HG02759 (cell line): Measurements from ENCODE around the gene SCART1.
"Not testable (repeated sequence)": the region's sequence is repeated elsewhere in the genome, so short reads cannot be mapped to it uniquely, and the experiment has no call there.

Experiments
- ATAC-seq: cut with Tn5 transposase; IDR thresholded peaks from one replicate; pipeline ENCODE4 v1.9.1; 2021; ENCODE audit warnings: mild to moderate bottlenecking, moderate library complexity; ENCODE audit not compliant: unreplicated experiment

The SCART1 gene

GRCh38 chr10:133469205-133469604 lies 15.5 kb downstream of the SCART1 start:
- not testable (repeated sequence) for ATAC-seq

- ATAC-seq: no peak
These were observed 17.8 kb downstream of the SCART1 start for GRCh38 chr10:133471300-133472109.

GRCh38 chr10:133473270-133473669 lies 19.5 kb downstream of the SCART1 start:
- no peak for ATAC-seq

GRCh38 chr10:133474027-133474426 lies 20.3 kb downstream of the SCART1 start:
- ATAC-seq: no peak

- no peak for ATAC-seq
These were observed 21.1 kb downstream of the SCART1 start for GRCh38 chr10:133474665-133475424.

GRCh38 chr10:133475425-133475734 lies 21.6 kb downstream of the SCART1 start:
- ATAC-seq: no peak

GRCh38 chr10:133475821-133476640 lies 22.3 kb downstream of the SCART1 start:
- ATAC-seq: no peak

GRCh38 chr10:133476641-133476990 lies 22.9 kb downstream of the SCART1 start:
- ATAC-seq: no peak

GRCh38 chr10:133481086-133481643 lies 27.4 kb downstream of the SCART1 start:
- no peak for ATAC-seq

- ATAC-seq: no peak
These were observed 27.9 kb downstream of the SCART1 start for GRCh38 chr10:133481657-133482056.

- no peak for ATAC-seq
These were observed 31.1 kb downstream of the SCART1 start for GRCh38 chr10:133484818-133485217.

GRCh38 chr10:133487085-133487484 lies 33.3 kb downstream of the SCART1 start:
- no peak for ATAC-seq

- no peak for ATAC-seq
These were observed 34.6 kb downstream of the SCART1 start for GRCh38 chr10:133488354-133488753.

- peak; percentile 82 for ATAC-seq
These were observed 36.3 kb downstream of the SCART1 start for GRCh38 chr10:133489816-133490588.

- not testable (repeated sequence) for ATAC-seq
These were observed 39.8 kb downstream of the SCART1 start for GRCh38 chr10:133493562-133493961.

- ATAC-seq: not testable (repeated sequence)
These were observed 43.6 kb downstream of the SCART1 start for GRCh38 chr10:133497363-133497762.

GRCh38 chr10:133499176-133499575 lies 45.4 kb downstream of the SCART1 start:
- ATAC-seq: not testable (repeated sequence)

GRCh38 chr10:133500897-133501296 lies 47.2 kb downstream of the SCART1 start:
- not testable (repeated sequence) for ATAC-seq

- ATAC-seq: no peak
These were observed 56.0 kb downstream of the SCART1 start for GRCh38 chr10:133509700-133510099.

GRCh38 chr10:133511408-133511807 lies 57.7 kb downstream of the SCART1 start:
- no peak for ATAC-seq
